GM19193 (cell line): ENCODE data around the gene VGLL4.

Experiments
- POLR2A ChIP-seq: IDR thresholded peaks from 4 replicates; pipeline ENCODE4 v1.6.1; 2011; ENCODE audit not compliant: insufficient read depth, insufficient read length; ENCODE audit errors: extremely low read depth

The VGLL4 gene

DNA sequence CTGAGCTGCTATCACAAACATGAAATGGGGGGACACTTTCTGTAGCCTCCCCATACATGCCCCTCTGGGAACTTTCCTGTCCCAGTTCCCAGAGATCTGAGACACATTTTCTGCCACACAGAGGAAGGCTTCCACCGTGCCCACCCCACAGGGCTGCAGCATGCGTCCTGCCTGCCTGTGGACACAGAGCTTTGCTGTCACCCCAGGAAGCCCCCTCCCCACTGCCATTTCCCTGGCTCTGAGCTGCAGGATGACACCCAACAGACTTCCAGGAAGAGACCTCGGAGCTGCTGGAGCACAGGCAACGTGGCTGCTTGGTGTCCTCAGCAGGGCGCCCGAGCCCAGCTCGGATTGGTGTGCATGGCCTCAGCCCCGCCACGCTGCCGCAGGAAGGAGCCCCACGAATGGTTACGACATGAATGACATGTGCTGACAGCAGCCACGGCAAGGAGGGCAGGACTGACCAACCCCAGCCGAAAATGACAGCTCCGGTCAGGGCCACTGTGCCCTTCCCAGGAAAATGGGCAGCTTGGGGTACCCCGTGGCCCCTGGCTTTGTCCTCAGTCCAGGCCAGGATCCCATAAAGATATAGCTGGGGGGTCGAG lies 81.3 kb downstream of the VGLL4 start:
- no peak for TF ChIP-seq POLR2A

DNA sequence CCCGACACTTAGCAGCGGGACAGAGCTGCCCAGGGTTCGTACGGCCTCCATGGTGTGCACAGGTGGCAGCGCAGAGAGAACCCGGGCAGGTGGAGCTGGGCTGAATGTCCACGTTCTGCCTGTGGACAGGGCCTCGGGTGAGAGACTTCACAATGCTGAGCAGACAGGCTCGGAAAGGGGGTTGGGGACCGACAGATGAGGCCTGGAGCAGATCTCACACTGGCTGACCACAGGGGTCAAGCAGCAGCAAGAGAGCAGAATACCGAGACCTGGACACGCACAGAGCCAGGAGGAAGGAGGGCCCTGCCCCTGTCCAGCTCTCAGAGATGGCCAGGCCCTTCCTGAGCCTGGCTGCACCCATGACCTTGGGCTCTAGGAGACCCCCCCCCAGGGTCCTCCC lies 83.0 kb downstream of the VGLL4 start:
- no peak for TF ChIP-seq POLR2A

- TF ChIP-seq POLR2A, result no peak
Observed at GRCh38 chr3:11559816-11560633, 83.7 kb downstream of the VGLL4 start.

- no peak for TF ChIP-seq POLR2A
Observed at GRCh38 chr3:11558918-11559815, 84.5 kb downstream of the VGLL4 start.

GRCh38 chr3:11558411-11558903 lies 85.3 kb downstream of the VGLL4 start:
- no peak for TF ChIP-seq POLR2A

DNA sequence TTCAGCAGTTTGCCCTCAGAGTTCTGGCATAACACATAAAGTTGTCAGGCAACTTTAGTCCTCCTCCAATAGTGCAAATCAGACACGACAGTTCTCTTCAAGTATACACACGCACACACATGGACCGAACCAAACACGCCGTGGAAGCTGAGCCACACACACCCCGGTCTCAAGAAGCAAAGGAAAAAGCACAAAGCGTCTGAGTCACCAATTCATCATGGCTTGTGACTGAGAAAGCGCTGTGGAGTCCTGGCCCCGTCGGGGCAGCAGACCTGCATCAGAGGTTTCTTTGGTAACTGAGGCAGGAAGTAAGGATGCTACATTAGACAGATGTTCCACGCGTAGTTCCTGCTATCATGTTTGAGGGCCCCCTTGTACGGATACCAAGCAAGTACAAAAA lies 85.7 kb downstream of the VGLL4 start:
- no peak for TF ChIP-seq POLR2A

DNA sequence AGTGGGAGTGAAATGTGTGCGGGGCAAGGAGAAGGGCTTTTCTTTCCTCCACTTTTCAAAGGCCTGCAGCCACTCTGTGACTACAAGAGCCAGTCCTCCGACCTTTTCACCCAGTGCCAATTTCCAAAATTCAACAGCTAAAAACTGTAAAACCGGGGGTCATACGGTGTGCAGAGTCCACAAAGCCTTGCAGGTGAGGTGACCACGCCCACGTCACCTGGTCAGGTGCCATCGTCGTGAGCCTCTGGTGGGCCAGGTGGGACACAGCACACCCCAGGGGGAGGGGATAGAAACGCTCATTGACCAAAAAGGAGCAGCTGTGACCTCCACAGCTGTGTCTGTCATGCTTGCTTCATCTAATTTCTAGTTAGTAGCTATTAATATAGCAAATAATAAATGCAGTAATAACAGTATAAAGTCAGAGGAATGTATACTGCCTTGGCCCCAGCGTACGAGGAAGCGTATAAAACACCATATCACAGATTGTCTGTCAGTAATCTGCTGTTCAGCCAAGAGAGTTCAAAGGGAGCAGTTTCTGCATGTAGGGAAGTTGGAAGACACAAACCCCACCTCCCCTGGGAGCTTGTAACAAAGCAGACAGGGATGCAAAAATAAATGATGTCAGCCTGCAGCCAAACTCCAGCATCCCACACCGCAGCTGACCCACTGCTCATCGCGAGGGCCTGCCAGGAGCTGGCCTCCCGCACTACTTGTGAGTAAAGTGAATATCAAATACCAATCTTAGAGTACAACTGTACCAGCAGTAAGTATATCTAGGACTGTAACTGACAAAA lies 86.7 kb downstream of the VGLL4 start:
- TF ChIP-seq POLR2A, result no peak

DNA sequence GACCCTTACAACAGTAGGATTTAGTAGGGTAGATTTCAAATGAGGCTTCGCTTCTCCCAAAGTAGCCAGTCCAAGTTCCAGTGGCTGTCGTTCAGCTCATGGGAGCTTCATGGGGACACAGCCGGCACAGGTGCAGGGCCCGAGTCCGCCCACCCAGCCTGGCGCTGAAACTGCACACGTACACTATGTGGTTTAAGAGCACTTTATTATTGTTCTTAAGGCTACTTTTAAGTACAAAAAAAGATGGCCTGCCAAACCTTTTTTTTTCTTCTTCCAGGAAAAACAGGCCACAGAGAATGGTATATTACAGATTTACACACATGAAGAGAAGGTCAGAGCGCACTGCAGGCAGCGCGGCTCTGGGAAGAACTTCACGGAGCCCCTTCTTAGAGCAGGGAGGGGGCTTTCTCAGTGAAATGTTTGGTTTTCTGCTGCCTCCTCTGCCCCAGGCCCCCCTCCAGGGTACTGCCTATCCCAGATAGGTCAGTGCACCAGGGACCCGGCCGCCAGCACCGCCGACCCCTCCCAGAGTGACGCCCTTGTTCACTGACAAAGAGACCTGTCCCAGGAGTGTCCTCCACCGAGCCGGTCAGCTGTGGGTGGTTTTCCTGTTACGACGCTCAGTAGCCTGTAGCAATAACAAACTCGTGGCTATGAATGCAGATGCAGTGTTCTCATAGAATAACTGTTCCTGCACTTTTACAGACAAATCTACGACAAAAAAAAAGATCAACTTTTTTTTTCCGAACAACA lies 87.7 kb downstream of the VGLL4 start:
- no peak for TF ChIP-seq POLR2A

- TF ChIP-seq POLR2A, result no peak
Observed at GRCh38 chr3:11555211-11555782, 88.4 kb downstream of the VGLL4 start.

DNA sequence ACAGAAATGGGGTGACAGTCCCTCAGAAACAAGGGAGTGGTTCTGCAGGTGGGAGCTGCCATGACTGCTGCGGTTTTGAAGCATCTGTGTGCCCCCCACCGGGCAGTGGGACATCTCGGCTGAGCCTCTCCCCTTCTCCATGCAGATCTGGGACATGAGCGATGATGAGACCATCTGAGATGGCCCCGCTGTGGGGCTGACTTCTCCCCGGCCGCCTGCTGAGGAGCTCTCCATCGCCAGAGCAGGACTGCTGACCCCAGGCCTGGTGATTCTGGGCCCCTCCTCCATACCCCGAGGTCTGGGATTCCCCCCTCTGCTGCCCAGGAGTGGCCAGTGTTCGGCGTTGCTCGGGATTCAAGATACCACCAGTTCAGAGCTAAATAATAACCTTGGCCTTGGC lies 89.0 kb downstream of the VGLL4 start:
- TF ChIP-seq POLR2A, result no peak

- no peak for TF ChIP-seq POLR2A
Observed at GRCh38 chr3:11554236-11554610, 89.5 kb downstream of the VGLL4 start.

- TF ChIP-seq POLR2A, result no peak
Observed at GRCh38 chr3:11553436-11554235, 90.1 kb downstream of the VGLL4 start.
